Right renal cortex interstitium (tissue), 3 donors: ENCODE data around the gene IFT27. TPM values are rescaled to one million over a fixed set of nuclear protein-coding genes. Genes with fewer than 3 reads are reported as not detected.
A peak's percentile ranks its signal among the peaks of the same experiment; 100 is the strongest.

Experiments used
- DNase-seq, 3 donors: peaks; one replicate each; pipeline ENCODE4 v3.0.0-alpha.2; 2013; ENCODE audit warnings: low read depth in 3 of 3, low spot score in 2 of 3
- polyA plus RNA-seq, 3 donors: library from polyadenylated mRNA; unstranded; fragments of 120-200 nt; gene quantifications; one replicate each; pipeline ENCODE4 v1.2.1, GENCODE V29; 2013; ENCODE audit not compliant: insufficient read length in 3 of 3

The IFT27 gene
- polyA plus RNA-seq, 3 donors, result 42.0 to 48.9 (median 47.9) TPM

DNA sequence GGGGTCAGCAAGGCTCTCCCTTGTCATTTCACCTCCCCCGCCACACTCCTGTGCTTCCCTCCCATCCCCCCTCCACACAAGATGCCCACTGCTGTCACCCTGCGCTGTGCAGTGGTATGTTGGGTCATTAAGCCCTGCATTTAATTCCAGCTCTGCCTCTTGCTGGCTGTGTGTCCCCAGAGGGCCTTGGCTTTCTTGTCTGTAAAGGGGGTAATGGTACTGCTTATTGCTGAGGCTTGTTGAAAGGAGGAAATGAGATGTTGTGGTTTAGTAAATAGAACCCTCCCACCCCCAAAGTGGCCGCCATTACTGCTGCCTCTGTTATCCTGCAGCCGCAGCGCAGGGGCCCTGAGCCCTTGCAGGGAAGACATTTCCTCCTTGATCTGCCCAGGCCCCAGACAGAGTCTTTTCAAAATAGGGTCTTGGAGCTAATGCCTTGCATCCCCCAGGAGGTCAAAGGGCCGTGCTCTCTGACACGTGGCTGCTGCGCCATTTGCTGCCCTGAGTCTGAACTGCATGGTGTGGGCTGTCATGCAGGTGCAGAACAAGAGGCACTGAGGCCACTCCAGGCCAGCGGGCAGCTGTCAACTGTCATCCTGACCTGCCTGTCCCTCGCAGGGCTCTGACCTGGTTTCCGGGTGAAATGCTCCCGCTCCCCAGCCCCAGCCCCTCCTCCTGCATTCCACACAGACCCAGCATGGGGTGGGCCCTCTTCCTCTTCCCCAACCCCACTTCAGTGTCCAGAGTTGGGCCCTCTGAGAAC is 22.2 kb upstream of the IFT27 start:
- no peak for DNase-seq

- no peak for DNase-seq
Measured at GRCh38 chr22:36797374-36797773, 21.5 kb upstream of the IFT27 start.

DNA sequence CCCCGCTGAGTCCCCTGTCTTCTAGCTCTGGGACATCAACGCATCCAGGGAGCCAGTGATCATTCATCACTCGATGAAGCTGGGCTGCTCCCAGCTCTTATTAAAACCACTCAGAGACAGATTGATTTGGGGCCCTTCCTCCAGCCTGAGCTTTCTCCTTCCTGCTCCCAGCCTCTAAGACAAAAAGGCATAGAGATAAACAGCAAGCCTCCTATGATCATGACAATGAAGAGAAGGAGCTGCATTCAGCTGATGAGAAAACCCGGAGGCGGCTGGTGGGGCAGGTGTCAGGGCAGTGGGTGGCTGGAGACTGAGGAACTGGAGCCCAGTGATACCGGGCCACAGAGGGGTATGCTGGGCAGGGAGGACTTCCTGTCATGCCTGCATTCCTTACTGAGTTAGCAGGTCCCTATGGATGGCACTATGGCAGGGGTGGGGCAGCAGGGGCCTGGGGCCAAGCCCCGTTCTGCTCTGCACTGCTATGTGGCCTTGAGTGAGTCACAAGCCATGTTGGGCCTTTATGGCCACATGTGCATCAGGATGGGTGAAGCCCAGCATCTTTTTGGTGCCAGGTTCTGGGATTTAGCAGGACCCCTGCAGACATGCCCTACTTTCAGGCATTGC is 20.7 kb upstream of the IFT27 start:
- no peak for DNase-seq

- no peak for DNase-seq
Measured at GRCh38 chr22:36795633-36796032, 19.7 kb upstream of the IFT27 start.

- no peak for DNase-seq
Measured at GRCh38 chr22:36790648-36791047, 14.7 kb upstream of the IFT27 start.

GRCh38 chr22:36787204-36787988 is 11.5 kb upstream of the IFT27 start:
- DNase-seq, result no peak

GRCh38 chr22:36783743-36784142 is 7.8 kb upstream of the IFT27 start:
- DNase-seq, result no peak

- peak in 1 of 3 donors; percentile 54 for DNase-seq
Measured at GRCh38 chr22:36781656-36782627, 6.0 kb upstream of the IFT27 start.

DNA sequence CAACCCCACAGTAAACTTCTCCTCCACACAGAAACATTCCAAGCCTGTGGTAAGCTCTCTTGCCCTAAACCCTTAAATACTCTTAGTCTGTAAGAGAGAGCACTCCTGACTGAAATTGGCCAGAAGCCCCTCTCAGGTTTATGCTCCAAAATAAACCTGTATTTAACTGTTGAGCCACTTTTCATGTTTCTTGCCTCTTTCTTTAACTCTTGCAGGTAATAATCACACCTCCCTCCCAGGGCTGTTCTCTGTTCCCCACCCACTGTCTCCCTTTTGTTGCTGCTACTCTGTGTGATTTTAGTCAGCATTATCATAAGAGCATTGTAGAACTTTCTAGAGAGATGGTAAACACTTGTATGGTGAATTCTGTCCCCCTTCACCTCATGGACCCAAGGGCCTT is 2.1 kb upstream of the IFT27 start:
- DNase-seq, result no peak

GRCh38 chr22:36776722-36777121 is 803 bp upstream of the IFT27 start:
- no peak for DNase-seq

DNA sequence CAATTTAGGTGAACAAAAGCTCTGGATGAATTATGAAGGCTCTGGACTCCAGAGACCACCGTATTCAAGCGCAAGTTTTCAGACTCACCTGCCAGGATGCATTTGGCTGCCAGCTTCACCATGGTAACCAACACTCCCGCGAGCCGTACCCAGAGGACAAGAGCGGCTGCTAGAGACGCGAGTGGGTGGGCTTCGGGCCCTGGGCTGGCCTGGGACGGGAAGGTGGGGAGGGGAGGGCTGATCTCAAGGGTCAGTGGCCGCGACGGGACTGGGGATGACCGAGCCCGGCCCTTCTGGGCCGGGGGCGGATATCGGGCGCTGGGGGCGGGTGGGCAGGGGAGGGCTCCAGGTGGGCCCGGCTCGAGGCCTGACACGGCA is 344 bp downstream of the IFT27 start:
- no peak for DNase-seq

DNA sequence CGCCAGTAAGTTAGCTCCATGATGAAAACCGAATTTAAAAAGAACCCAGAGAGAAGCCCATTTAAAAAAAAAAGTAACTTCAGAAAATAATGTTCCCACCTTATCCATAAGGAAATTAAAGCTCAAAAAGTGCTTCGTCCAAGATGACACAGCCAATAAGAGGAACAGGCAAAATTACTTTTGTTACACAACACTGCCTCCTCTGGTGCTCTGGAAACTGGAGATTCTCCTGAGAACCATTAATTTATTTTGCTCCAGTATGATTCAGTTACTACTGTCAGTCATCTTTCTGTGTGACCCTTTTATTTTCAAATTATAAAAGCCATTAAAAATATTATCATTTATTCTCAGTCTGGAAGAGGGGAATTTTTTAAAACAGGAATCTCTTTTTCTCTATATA is 2.0 kb downstream of the IFT27 start:
- DNase-seq, result no peak

DNA sequence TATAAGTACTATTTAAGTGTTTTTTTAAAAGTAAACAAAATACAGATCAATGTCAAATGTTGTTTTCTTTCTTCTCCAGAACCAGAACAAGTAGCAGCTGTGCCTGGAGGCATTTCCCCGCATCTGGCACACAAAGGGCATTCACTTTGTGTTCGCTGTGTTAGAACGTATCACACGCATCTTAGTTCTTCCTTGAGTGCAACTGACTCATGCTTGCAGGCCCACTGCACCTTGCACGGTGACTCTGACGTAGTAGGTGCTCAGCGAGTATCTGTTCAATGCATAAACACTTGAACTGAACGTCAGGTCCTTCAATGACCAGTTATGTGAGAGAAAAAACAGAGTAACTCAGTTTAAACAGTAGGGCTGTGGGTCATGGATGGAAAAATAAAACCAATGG is 3.5 kb downstream of the IFT27 start:
- no peak for DNase-seq

GRCh38 chr22:36771356-36772063 is 4.4 kb downstream of the IFT27 start:
- no peak for DNase-seq

- no peak for DNase-seq
Measured at GRCh38 chr22:36770513-36771231, 5.2 kb downstream of the IFT27 start.

DNA sequence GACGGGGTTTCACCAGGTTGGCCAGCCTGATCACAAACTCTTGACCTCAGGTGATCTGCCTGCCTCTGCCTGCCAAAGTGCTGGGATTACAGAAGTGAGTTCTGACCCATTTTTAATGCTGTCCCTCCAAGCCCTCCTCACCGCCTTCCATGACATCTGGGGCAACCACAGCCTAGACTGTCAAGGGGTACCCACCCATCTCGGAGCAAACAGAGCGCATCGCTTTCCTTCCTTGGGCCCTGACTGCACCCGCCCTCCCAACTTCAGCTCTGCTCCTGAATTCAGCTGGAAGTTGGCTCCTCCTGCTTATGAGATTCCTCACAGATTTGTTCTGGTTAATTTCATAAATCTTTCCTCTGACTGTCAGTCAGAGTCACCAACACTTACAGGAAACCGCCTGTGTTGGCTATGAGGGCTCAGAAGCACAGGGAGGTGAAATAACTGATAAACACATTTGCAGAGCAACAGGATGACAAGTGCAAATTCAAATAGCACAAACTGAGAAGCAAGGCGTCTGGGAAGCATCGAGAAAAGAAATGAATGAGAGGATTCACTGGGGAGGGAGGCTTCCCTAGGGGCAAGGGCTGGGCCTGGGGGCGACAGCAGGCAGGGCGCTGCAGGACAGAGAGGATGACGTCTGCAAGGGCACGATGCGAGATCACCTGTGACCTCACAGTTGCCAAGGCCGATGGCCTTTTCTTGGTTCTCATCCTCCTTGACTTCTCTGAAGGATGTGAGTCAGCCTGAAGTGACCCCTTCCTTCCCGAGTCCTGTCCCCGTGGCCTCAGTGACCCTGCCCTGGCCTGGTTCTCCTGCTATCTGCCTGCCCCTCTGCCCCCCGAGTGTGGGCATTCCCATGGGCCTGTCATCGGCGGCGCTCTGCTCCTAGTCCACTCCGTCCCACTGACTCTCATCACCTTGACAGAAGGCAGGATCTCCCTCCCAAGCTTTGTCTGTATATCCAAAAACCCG is 6.1 kb downstream of the IFT27 start:
- DNase-seq, result no peak

GRCh38 chr22:36768616-36769015 is 7.3 kb downstream of the IFT27 start:
- no peak for DNase-seq

- no peak for DNase-seq
Measured at GRCh38 chr22:36768141-36768540, 7.8 kb downstream of the IFT27 start.
